Stimulated activated naive CD4-positive, alpha-beta T cell treated with Interleukin-2 at 50 U/mL for 16 hours (primary cell): ENCODE results near the gene SORD.
A peak's percentile ranks its signal among the peaks of the same experiment; 100 is the strongest.

ENCODE experiments used
- DNase-seq: peaks from one replicate; lab custom pipeline; 2025; lab: John Stamatoyannopoulos, UW

SORD gene

DNA sequence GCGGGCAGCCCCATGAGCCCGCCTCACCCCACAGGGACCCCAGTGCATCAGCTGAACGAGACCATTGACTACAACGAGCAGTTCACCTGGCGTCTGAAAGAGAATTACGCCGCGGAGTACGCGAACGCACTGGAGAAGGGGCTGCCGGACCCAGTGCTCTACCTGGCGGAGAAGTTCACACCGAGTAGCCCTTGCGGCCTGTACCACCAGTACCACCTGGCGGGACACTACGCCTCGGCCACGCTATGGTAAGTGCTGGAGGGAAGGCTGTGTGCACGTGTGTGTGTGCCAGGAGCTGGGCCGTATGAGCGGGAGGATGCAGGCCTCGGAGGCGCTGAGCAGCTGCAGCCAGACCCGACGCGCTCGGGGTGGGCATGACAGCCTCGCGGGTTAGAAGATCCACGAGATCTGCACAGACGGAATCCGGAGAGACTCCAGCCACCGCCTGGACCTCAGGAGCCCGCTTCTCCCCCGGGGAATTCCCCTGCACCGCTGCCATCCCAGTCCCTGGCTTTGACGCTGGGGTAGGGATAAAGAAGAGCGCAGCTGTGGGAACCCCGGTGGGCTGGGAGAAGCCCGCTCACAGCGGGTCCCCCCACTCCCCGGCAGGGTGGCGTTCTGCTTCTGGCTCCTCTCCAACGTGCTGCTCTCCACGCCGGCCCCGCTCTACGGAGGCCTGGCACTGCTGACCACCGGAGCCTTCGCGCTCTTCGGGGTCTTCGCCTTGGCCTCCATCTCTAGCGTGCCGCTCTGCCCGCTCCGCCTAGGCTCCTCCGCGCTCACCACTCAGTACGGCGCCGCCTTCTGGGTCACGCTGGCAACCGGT, 93.7 kb downstream of the SORD start:
- DNase-seq = no peak

DNA sequence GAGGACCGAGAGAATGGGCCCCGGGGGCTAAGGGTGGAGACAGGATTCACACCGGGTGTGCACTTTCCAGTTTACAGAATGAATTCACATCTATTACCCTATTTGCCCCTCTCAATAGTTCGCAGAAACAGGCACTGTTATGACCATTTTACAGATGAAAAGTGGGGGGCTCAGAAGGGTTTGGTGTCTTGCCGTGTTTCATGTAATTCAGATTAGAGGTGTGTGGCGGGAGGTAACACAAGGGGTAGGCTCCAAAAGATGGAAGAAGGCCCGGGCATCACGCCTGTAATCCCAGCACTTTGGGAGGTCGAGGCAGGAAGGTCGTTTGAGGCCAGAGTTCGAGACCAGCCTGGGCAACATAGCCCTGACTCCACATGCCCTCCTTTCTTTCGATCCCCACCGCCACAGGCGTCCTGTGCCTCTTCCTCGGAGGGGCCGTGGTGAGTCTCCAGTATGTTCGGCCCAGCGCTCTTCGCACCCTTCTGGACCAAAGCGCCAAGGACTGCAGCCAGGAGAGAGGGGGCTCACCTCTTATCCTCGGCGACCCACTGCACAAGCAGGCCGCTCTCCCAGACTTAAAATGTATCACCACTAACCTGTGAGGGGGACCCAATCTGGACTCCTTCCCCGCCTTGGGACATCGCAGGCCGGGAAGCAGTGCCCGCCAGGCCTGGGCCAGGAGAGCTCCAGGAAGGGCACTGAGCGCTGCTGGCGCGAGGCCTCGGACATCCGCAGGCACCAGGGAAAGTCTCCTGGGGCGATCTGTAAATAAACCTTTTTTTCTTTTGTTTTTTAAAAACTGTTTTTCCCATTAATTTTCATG, 94.5 kb downstream of the SORD start:
- DNase-seq = no peak

- peak; percentile 78 for DNase-seq
Observed at GRCh38 chr15:45118131-45118588, 95.2 kb downstream of the SORD start.

GRCh38 chr15:45118996-45119395, 96.0 kb downstream of the SORD start:
- no peak for DNase-seq

GRCh38 chr15:45120081-45120972, 97.3 kb downstream of the SORD start:
- no peak for DNase-seq

- no peak for DNase-seq
Observed at GRCh38 chr15:45121020-45121419, 98.0 kb downstream of the SORD start.

DNA sequence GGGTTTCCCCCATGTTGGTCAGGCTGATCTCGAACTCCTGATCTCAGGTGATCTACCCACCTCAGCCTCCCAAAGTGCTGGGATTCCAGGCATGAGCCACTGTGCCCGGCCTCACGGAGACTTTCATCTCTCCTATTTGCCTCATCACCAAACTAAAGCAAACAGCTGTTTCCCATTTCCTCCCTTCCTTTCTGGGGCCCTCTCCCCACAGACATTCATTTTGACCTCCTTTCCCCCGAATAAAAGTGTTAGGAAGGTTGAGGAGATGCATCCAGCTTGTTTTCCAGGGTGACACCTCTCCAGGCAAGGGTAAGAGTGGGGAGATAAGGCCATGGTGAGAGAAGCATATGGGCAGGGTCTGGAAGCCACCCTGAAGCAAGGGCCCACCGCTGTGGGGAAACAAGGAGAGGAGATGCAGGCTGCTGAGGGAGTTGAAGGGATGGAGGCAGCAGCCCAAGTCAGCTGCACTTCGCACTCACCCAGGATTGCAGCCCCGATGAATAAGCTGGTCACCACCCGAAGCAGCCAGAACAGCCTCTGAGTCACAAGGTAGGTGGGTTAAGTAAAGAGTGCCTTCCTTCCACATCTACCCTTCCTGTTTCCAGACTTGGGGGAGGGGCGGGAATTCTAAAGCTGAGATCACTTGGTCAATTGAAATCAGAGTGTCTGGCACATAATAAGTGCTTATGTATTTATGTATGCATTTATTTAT, 98.9 kb downstream of the SORD start:
- no peak for DNase-seq

DNA sequence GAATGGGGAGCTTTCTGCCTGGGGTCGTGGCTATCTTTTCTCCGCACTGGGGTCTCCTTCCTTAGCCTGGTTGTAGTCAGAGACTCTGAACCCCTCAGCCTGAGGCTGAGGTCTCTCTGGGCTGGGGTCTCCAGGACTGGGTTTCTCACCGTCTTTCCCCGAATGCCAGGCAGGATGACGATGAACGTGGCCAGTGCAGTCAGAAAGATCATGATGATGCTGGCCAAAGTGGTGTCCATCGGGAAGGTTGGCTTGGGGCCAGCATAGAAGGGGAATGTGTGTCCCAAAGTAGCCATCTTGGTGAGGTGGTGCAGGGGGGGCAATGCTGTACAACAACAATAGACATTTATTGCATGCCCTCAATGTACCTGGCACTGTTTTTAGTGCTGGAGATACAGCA, 99.7 kb downstream of the SORD start:
- DNase-seq = no peak

DNA sequence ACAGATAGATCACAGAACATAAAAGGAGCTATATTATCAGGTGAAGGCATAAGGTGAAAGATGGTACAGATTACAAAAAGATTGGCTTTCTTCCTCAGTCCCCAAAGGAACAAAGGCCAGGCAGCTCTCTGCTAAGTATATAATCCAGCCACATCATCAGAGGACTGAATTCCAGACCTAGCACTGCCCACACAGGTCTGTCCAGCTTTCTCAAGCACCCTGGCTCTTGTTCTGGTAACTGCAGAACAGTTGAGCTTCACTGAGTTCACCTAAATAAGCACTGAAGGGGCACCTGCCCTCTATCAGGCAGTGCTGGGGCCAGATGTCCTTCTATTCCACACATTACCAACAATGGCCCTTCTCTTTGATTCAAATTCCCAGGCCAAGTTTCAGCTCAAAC, 100.4 kb downstream of the SORD start:
- no peak for DNase-seq

- DNase-seq = no peak
Observed at GRCh38 chr15:45126535-45127158, 103.7 kb downstream of the SORD start.
